ENCODE results near the gene NTRK2.

Gene NTRK2

DNA sequence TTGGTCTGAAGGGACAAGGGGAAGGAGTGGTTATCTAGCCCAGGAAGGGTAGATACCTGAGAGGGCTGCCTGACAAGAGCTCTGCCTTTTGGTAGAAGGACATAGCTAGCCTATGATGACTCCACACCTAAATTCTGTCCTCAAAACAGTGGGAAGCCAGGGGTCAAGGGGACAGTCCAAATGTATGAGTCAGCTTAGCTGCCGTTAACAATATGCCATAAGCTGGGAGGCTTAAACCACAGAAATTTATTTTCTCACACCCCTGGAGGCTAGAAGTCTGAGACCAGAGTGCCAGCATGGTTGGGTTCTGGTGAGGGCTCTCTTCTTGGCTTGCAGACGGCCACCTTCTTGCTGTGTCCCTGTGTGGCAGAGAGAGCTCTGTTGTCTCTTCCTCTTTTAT, 306.4 kb downstream of the NTRK2 start:
- no peak for DNase-seq (ENCODE audit: low read depth)
- TF ChIP-seq, protein P1, sequence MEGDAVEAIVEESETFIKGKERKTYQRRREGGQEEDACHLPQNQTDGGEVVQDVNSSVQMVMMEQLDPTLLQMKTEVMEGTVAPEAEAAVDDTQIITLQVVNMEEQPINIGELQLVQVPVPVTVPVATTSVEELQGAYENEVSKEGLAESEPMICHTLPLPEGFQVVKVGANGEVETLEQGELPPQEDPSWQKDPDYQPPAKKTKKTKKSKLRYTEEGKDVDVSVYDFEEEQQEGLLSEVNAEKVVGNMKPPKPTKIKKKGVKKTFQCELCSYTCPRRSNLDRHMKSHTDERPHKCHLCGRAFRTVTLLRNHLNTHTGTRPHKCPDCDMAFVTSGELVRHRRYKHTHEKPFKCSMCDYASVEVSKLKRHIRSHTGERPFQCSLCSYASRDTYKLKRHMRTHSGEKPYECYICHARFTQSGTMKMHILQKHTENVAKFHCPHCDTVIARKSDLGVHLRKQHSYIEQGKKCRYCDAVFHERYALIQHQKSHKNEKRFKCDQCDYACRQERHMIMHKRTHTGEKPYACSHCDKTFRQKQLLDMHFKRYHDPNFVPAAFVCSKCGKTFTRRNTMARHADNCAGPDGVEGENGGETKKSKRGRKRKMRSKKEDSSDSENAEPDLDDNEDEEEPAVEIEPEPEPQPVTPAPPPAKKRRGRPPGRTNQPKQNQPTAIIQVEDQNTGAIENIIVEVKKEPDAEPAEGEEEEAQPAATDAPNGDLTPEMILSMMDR (conservative IDR thresholded peaks at IDR 0.05; ENCODE audit: low read depth, low read length), result no peak
- no peak overlapping the region for H3K4me3 ChIP-seq (ENCODE audit: low read depth, low read length)

GRCh38 chr9:84978661-84979060, 309.1 kb downstream of the NTRK2 start:
- TF ChIP-seq, protein P1 (conservative IDR thresholded peaks at IDR 0.05; ENCODE audit: low read depth, low read length), result no peak
- DNase-seq (ENCODE audit: low read depth), result no peak
- H3K4me3 ChIP-seq (ENCODE audit: low read depth, low read length), result no peak overlapping the region

DNA sequence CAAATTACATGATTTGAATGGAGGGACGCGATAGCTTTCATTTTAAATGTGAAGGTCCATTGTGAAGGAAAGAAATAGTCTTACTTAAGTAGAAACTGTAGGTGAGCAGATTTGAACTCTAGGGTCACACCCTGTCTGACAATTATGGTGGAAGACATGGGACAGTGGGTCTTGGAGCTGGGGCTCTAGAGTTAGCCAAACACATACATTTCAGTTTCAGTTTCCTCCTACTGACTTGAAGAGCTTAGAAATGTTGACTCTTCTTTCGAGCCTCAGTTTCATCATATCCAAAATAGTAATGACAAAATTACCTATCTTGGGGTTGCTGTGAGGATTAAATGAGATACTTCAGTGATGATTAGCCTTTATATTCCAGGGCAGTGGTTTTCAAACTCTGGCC, 314.2 kb downstream of the NTRK2 start:
- H3K4me3 ChIP-seq (ENCODE audit: low read depth, low read length), result no peak overlapping the region
- no peak for DNase-seq (ENCODE audit: low read depth)
- TF ChIP-seq, protein P1 (conservative IDR thresholded peaks at IDR 0.05; ENCODE audit: low read depth, low read length), result no peak

- no peak overlapping the region for H3K4me3 ChIP-seq (ENCODE audit: low read depth, low read length)
- no peak for DNase-seq (ENCODE audit: low read depth)
- TF ChIP-seq, protein P1 (conservative IDR thresholded peaks at IDR 0.05; ENCODE audit: low read depth, low read length), result no peak
Measured at GRCh38 chr9:84988621-84989020, 319.1 kb downstream of the NTRK2 start.

DNA sequence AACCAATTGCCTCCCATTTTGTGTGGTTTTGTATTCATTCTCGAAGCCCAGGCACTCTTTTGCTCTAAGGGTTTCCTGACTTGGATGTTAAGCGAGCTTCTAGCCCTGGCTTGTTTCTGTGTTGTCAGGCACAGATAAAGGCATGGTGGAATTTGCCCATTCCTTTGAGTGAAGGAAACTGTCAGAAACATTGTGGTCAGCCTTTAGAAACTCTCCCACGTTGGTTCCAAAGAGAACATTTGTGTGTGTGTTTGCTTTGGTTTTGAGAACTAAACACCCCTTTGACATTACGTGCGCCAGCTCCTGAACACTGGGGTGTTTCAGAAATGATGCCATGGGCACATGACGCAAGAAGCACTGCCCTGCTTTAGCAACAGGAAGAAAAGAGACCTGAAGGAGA, 320.9 kb downstream of the NTRK2 start:
- DNase-seq (ENCODE audit: low read depth), result no peak
- no peak overlapping the region for H3K4me3 ChIP-seq (ENCODE audit: low read depth, low read length)
- TF ChIP-seq, protein P1 (conservative IDR thresholded peaks at IDR 0.05; ENCODE audit: low read depth, low read length), result no peak

- no peak overlapping the region for H3K4me3 ChIP-seq (ENCODE audit: low read depth, low read length)
- TF ChIP-seq, protein P1 (conservative IDR thresholded peaks at IDR 0.05; ENCODE audit: low read depth, low read length), result no peak
- DNase-seq (ENCODE audit: low read depth), result no peak
Measured at GRCh38 chr9:84990850-84991513, 321.5 kb downstream of the NTRK2 start.

- no peak overlapping the region for H3K4me3 ChIP-seq (ENCODE audit: low read depth, low read length)
- TF ChIP-seq, protein P1 (conservative IDR thresholded peaks at IDR 0.05; ENCODE audit: low read depth, low read length), result no peak
- DNase-seq (ENCODE audit: low read depth), result no peak
Measured at GRCh38 chr9:84991514-84991870, 322.0 kb downstream of the NTRK2 start.
